ENCODE data around the gene EFS.
"Not testable (repeated sequence)": the region's sequence is repeated elsewhere in the genome, so short reads cannot be mapped to it uniquely, and the experiment has no call there.

DNA sequence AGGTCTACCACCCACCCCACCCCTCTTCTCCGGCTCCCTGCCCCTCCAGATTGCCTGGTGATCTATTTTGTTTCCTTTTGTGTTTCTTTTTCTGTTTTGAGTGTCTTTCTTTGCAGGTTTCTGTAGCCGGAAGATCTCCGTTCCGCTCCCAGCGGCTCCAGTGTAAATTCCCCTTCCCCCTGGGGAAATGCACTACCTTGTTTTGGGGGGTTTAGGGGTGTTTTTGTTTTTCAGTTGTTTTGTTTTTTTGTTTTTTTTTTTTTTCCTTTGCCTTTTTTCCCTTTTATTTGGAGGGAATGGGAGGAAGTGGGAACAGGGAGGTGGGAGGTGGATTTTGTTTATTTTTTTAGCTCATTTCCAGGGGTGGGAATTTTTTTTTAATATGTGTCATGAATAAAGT, 39.2 kb downstream of the EFS start:
- TF ChIP-seq, protein P1, sequence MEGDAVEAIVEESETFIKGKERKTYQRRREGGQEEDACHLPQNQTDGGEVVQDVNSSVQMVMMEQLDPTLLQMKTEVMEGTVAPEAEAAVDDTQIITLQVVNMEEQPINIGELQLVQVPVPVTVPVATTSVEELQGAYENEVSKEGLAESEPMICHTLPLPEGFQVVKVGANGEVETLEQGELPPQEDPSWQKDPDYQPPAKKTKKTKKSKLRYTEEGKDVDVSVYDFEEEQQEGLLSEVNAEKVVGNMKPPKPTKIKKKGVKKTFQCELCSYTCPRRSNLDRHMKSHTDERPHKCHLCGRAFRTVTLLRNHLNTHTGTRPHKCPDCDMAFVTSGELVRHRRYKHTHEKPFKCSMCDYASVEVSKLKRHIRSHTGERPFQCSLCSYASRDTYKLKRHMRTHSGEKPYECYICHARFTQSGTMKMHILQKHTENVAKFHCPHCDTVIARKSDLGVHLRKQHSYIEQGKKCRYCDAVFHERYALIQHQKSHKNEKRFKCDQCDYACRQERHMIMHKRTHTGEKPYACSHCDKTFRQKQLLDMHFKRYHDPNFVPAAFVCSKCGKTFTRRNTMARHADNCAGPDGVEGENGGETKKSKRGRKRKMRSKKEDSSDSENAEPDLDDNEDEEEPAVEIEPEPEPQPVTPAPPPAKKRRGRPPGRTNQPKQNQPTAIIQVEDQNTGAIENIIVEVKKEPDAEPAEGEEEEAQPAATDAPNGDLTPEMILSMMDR (conservative IDR thresholded peaks at IDR 0.05; ENCODE audit: low read length) = not testable (repeated sequence)
- not testable (repeated sequence) for TF ChIP-seq EZH2phosphoT487 (IDR thresholded peaks at IDR 0.05; ENCODE audit: borderline replicate concordance, low read depth, low read length)

All from OCI-LY7 (cell line).